GF-D8 (cell line): ENCODE results near the gene ACADVL.

Experiments used
- DNase-seq: peaks from one replicate; lab custom pipeline; 2025; lab: John Stamatoyannopoulos, UW

Gene ACADVL

DNA sequence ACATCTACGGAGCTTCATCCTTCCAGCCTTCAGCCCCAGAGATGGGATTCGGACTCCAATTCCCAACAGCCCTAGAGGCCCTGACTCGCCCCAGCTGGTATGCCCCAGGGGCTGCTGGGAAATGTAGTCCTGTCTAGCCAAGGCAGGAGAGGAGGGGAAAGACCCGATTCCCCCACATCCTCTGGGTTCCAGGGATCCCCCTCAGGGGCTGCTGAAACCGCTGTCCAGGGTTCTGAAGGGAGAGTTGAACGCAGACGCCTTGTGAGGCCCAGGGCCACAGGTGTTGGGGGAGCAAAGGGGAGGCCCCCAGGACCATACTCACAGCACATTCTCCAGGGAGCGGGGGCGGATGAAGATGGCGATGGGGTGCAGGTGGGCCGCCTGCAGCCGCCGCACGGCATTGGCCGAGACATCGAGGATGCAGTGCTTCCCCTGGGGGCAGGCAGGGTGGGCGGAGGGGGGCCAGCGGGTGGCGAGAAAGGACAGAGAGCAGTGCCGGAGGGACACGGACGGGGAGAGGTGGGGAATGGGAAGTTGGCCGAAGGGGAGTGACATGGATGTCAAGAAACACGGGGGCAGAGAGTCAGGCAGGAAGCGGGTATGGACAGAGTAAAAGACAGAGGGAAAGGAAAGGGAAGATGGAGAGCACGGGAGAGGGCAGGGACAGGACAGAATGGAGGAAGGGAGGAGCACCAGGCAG lies 28.0 kb upstream of the ACADVL start:
- DNase-seq = no peak

DNA sequence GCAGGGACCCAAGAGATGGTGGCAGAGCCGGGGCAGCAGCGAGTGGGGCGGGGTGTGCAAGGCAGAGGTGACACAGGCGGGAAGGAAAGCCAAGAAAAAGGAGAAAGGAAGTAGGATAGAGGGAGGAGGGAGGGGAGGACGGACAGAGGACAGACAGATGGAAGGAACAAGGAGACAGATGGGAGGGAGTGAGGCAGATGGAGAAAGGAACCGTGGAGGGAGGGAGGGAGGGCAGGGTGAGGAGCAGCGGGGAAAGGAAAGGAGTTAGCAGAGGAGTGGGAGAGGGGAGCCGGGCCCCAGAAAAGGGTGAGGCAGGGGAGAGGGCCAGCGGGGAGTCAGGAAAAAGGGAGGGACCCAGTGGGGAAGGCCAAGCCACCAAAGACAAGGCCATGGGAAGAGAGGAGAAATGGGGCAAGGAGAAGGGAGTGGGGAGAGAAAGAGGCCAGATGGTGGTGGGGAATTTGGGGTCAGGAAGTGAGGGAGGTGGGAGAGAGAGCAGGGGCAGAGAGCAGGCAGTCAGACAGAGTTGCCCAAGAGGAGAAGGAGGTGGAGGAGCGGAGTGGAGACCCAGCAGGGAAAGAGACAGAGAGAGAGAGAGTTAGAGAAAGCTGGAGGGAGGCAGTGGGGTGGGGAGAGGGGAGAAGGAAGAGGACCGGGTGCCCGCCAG lies 27.3 kb upstream of the ACADVL start:
- no peak for DNase-seq

DNA sequence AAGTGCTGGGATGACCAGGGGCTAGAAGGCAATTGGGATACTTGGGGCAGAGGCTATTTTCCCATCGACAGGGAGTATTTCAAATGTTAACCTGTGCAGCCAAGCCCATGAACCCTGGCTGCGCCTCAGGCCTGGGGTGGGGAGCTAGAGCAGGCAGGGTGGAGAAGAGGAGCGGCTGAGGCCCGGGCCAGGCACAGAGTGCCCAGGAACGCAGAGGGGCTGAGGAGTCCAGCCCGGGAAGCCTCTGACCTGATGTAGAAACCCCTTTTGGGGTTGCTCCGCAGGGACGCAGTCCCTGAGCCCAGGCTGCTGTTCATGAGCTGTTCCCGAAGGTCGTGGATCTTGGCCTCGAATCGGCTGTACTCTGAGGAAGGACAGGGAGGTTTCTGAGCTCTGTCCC lies 23.8 kb upstream of the ACADVL start:
- no peak for DNase-seq

DNA sequence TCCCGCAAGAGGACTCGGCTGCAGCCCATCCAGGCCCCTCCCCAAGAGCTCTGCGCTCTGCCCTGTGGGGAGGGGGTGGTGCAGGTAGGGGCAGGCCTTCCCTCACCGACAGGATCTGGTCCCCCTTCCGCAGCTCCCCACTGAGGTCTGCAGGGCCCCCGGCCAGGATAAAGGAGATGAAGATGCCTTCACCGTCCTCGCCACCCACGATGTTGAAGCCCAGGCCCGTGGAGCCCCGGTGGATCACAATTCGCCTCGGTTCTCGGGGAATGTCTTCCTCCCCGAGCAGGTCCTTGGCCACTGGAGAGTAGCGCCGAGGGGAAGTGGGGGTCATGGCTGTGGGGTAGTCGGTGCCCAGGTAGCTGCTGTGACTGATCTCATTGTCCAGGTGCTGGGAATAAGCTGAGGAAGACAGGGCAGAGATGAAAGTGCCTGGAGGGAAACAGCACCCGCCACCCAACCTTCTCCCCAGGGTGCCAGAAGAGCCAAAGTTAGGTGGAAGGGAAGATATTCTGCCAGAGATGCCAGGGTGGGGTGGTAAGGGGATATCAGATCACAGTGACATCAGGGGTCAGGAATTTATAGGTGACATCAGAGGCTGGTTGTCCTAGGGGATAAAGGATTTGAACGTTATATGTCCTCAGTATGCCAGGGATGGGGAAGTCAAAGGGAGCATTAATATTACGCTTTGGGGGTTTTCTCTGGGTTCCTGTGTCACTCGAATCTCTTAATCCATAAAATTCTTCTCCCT lies 22.9 kb upstream of the ACADVL start:
- no peak for DNase-seq

DNA sequence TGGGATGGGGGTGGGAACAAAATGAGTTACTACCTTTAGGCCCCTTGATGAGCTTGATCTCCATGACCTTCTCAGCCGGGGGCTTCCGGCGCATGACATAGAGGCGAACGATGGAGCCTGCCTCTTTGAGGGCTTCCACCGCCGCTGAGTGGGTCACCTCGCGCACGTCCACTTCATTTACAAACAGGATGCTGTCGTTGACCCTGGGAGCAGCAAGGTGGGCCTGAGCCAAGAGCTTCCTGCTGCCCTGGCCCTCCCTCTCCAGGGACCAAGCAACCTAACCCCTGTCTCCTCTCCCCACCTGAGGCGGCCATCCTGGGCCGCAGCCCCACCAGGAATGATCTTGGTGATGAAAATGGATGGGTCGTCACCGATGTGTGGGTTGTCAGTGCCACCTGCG lies 16.3 kb upstream of the ACADVL start:
- no peak for DNase-seq

DNA sequence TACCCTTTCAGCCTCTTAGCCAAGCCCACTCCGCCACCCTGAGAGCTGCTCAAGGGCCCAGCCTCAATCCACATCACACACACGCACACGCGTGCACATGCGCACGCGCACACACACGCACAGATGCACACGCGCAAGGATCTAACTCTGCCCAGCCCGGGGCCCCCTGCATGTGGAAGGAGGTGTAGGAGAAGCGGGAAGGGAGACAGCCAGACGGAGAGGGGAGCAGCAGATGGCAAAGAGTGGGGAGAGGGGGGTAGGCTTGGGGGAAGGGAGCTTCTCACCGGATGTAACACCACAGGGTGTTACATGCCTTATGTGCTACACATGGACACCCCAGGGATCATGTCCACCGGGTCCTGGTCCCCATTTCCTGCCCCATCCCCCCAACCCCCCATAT lies 15.4 kb upstream of the ACADVL start:
- no peak for DNase-seq

DNA sequence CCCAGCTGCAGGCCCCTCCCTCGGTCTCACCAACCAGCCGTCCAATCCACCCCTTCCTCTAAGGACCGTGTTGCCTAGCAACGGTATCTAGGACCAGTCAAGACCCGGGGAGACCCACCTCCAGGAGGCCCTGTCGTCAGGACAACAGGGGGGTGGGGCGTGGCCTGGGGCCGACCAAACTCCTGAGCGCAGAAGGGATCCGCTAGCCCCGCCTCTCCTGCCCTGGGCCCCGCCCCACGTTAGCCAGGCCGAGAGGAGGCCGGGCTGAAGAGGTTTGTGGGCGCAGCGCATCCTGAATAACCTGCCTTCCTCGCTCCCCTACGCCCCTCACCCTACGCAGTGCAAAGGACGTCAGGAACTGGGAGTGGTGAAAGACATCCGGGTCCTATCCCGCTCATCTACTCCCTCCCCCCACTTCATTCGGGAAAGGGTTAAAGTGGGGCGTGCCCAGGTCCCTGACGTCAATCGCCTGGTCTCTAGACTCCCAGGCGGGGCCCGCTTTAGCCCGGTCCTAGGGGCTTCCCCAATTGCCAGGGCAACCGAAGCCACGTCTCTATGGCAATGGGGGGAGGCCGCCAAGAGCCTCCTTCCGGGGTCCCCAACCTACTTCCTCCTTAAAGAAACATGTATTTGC lies 14.8 kb upstream of the ACADVL start:
- DNase-seq = no peak

DNA sequence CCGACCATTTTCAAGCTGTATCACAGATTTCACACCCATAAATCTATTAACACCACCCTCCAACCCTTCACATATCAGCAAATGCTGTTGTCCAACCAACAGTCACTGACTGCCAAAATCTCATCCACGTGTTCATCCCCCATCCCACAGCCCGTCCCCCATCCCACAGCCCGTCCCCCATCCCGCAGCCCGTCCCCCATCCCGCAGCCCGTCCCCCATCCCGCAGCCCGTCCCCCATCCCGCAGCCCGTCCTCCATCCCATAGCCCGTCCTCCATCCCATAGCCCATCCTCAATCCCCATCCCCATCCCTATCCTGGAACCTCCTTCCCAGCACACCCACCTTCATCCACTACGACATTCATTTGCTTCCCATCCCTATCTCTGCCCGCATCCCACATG lies 14.2 kb upstream of the ACADVL start:
- no peak for DNase-seq

DNA sequence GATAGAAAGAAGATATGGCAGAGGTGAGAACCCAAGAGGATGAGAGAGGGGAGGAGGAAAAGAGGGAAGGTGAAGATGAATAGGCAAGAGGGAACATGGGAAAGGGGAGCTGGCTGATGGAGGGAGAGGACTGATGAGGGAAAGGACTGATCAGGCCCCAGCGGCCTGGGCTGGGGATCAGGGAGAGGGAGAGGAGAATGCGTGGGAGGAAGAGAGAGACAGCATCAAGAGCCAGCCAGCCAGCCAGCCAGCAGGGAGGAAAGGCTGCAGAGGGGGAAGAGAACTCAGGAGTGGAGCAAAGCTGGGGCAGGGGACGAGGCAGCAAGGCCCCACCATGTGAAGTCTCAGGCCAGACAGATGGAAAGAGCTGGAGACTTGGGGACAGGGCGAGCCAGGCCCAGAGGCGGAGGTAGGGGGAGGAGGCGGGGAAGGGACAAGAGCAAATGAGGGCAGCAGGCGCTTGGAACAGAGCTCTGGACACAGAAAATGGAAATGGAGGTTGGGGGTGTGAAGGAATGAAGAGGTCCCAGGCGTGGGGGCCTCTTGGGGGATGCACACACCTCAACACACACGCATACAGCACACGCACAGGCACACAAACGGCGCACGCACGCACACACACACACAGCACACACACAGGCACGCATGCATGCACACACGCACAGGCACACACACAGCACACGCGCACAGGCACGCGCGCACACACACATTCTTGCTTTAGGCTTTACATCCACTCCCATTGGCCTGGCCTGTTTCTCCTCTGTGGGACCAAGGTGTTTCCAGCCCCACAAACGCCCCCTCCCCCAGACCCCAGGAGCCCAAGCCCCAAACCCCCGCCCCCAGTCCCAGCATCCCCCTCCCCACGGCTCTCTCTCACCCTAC lies 12.4 kb upstream of the ACADVL start:
- DNase-seq = no peak

DNA sequence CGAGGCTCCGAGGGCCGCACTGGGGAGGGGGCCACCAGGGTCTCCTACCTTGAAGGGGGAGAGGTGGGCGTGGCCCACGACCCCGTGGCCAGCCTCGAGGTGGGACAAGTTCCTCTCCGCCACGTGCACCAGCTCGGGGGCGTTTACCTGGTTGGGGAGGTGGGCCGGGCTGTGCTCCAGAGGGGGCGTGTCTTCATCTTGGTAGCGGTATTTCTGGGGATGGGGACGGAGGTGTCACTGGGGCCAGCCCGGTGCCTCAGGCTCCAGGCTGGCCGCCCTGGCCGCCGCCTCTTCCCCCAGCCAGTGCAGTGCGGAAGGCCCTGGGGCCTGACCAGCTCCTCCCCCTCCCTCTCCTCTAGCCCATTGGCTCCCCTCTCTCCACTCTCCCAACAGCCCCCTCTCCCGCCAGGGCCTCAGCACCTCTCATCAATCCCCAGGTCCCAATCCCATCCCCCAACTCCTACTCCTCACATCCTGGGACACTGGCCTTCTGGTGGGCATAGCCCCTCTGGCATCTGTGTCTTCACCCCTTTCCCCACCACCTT lies 11.6 kb upstream of the ACADVL start:
- no peak for DNase-seq

DNA sequence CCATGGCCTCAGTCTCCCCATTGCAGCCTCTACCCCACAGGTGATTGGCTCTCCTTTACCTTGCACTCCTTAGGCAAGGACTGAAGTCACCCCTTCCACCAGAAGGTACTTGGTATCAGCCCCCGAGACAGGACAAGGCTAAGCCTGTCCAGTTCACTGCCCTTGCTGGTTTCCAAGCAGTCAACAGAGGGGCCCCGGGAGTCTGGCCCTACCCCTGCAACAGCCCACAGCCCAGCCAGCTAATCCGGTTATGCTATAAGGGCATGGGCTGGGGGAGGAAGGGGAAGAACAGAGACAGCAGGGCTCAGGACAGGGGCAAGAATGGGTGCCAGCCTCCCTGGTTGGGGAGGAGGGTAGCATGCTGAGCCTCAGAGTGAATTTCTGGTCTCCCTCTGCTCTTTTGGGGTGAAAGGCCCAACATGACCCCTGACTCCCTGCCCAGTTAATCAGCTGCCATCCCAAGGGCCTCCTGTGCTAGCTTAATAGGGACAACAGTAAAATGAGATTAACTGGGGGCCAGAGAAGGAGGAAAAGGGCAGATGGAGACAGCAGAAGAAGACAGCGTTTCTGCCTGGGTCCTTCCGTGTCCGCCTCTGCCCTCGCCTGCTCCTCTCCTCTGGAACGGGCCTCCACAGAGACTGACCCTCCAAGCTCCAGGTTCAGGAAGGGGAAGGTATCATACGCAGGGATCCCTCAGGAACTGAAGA lies 10.8 kb upstream of the ACADVL start:
- no peak for DNase-seq

DNA sequence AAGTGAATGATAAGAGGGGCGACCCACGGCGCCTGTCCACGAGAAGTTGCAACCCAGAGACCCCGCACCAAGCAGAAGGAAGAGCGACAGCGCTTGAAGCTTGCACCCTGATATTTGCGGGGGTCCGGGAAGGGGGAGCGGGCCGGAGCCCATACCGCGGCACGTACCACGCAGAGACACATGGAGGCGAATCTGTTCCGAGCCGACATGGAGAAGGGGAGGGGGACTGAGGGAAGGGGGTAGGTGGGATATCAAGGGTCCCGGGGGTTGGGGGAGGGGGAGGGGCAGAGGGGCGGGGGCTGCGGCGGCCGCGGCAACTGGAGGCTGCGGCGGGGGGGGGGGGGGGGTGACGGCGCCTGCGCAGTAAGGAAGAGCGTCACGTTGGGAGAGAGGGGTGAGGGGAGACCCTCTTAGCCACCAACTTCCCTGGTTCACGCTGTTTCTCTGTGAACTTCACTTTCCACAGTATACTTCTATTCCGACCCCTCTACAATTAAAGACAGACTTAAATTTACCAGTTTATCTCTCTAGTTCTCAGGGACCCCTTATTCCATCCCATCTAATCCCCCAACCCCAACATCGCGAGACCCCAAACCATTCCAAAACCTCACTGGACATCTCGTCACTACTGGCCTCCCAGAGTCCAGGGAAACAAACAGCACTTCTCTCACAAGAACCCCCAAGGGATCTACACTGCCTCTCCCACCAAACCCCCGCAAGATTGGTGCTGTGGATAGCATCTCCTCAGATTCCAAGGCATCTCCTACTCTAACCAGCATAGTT lies 8.1 kb upstream of the ACADVL start:
- no peak for DNase-seq

DNA sequence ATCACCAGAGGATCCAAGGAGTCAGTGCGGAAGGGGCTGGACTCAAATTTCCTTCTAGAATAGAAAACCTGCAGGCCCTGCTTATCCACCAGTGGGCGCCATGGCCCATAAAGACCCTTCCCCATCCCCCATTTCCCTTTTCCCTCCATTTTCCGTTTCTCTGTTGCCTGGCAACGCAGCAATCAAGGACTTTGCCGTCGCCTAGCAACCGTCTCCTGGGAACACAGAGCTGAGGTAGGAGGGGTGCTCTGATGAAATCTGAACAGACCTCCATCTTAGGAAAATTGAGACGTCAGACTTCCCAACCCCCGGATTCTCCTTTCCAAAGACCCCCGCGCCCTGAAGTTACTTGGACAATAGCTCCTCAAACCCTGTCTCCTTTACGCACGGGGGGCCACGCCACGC lies 5.8 kb upstream of the ACADVL start:
- no peak for DNase-seq

DNA sequence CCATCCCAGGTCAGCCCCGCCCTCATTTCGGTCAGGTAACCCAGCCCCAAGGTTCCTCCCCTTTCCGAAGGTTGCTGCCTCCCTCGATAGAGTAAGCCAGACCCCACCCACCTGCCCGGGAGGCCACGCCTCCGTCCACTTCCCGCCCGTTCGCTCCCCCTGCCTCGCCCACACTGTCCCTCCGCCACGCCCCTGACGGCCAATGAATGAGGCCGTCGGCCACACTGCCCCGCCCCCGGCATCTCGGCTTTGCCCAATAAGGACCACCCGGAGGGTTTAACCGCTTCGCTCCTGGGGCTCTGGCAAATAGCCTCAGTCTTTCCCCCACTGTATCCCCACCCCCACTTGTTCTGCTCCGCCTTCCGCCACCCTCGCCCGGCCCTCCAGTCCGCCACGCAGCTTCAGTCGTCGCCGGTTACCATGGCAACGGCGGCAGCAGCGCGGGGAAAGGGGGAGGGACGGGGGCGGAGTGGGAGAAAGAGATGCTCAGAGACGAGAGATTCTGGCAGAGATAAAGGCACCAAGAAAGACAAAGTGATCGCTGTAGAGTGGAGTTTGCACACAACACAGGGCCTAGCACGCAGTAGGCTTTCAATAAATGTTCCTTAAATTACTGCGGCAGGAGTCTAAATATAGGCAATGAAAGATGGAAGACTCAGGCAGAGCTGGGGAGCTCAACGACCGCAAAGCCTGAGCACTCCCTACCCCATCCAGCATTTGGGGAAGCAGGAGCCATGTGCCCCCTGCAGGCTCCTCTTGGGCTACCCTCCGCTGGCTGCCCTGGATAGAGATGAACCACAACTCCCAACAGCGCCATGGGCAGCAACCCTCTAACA lies 5.2 kb upstream of the ACADVL start:
- DNase-seq = peak; percentile 58

DNA sequence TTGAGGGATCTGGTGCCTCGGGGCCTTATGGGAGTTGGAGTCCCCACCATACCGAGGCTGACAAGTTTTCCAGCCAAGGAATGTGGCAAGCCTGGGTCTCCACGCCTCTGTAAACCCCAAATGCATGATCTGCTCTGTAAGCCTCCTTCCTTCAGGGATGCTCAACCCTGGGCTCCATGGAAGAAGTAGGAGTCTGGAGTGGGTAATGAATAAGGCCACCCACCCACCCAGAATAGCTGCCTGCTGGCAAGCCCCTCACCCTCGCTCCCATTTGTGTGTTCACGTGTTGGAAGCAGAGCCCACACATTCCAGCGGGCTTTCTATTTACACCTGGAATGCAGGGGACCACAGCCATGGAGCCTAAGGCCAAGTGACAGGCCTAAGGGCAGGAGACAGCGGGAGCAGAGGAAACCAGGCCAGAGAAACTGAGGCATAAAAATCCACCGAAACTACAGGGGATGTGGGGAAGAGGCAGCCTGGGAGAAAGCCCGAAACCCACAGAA lies 4.6 kb upstream of the ACADVL start:
- no peak for DNase-seq

DNA sequence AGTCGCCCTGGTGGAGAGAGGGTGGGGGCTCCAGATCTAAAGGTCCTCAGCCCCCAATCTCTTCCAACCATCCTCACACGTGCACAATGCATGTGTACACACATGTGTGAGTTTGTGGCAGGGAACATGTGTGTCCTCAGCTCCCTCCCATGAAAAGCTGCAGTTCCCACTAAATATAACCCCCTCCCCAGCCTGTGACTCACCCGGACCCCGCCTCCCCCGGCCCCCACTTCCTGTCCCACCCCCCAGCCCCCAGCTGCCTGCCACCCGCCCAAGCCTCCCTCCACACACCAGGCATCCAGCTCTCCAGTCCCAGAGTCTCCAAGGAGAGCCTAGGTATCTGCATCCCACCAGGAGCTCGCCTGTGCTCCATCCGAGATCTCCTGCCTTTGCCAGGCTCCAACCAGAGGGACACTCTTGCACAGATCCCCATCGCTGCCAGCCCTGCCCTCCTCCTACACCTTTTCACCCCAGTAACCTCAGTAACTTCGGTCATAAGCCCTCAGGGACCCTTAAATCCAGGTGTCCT lies 4.0 kb upstream of the ACADVL start:
- DNase-seq = no peak

DNA sequence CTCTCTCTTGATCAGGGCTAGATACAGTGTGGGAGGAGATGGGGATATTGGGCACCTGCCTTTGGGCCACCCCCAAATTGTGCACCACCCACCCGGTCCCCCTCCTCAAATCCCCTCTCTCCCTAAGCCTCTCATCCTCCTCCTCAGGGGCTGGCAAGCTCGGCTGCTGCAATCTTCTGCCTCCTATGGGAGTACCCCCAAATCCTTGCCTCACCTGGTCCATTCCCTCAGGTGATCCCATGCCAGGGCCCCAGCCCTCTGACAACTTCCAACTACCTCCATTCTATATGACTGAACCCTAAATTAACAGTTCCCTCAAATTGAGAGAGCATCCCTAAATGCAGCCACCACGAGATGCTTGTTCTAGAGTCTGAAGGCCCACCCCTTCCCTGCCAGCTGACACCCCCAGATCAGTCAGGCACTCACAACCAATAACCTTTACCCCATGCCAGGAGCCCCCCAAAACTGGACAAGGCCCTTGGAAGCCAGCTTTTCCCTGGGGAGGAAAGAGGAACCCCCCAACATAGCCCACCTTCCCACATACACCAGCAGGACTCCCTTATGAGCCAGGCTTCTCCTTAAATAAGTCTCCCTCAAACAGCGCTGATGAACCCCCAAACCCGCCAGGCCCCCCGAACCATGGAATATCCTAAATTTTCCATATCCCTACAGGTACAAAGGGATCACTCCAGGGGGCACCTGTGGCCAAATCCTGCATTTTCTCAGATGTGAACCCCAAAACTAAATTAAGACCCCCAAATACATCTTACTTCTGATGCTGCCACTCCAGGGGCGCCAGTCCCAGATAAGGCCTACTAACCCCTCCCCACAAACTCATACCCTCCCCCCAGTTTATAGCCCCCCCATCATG lies 3.3 kb upstream of the ACADVL start:
- no peak for DNase-seq
